ENCODE data around the gene TMEM18.

- TF ChIP-seq EP300 (IDR thresholded peaks at IDR 0.05) (no peak), CTCF (IDR thresholded peaks at IDR 0.05) (no peak)
These were observed 43.6 kb upstream of the TMEM18 start for GRCh38 chr2:720842-721241.

All from tibial nerve (tissue), 4 donors.